H1 (cell line): ENCODE results near the gene PPP1R12B. TPM values are rescaled to one million over a fixed set of nuclear protein-coding genes. Genes with fewer than 3 reads are reported as not detected.
A peak's percentile ranks its signal among the peaks of the same experiment; 100 is the strongest.
"Not testable (repeated sequence)": the region's sequence is repeated elsewhere in the genome, so short reads cannot be mapped to it uniquely, and the experiment has no call there.

Experiments used
- CTCF ChIA-PET: fragments of 300-600 bp; sonication (Branson Sonifier 250); formaldehyde crosslinking; loops from one replicate; lab custom pipeline; 2021; ENCODE audit not compliant: partially characterized antibody; lab: Charles Lee
- POLR2A ChIA-PET: fragments of 300-600 bp; sonication (Branson Sonifier 250); formaldehyde crosslinking; loops from one replicate; lab custom pipeline; 2021; ENCODE audit warnings: inconsistent platforms; ENCODE audit not compliant: partially characterized antibody; lab: Charles Lee
- DNase-seq, 2 experiments: peaks; one replicate each; pipeline versions ENCODE4 v3.0.0 to v3.0.0-alpha.2; 2010 to 2022; ENCODE audit warnings: low spot score in 2 of 2, low read depth in 1 of 2, mixed read lengths in 1 of 2
- FAIRE-seq: peaks from 2 replicates; lab custom pipeline; 2011; peaks lifted over from hg19 to GRCh38; lab: Jason Lieb, UNC
- H2AFZ ChIP-seq: 2 replicates; pipeline ENCODE4 v1.8.1; 2012; ENCODE audit warnings: low read length, inconsistent platforms
- H2AK5ac ChIP-seq: 2 replicates; pipeline ENCODE4 v1.6.1; 2013; ENCODE audit warnings: low read depth, low read length
- H2BK120ac ChIP-seq: replicated peaks from 2 replicates; pipeline ENCODE3; 2013; ENCODE audit warnings: low read depth, low read length, inconsistent platforms
- H2BK12ac ChIP-seq: 2 replicates; pipeline ENCODE4 v1.6.1; 2013; ENCODE audit warnings: low read depth, low read length
- H2BK15ac ChIP-seq: 2 replicates; pipeline ENCODE4 v1.6.1; 2013; ENCODE audit warnings: low read length
- H2BK20ac ChIP-seq: 2 replicates; pipeline ENCODE4 v1.6.1; 2013; ENCODE audit warnings: low read length
- H2BK5ac ChIP-seq: 2 replicates; pipeline ENCODE4 v1.6.1; 2013; ENCODE audit warnings: low read depth, low read length
- H3K14ac ChIP-seq: 2 replicates; pipeline ENCODE4 v1.6.1; 2013; ENCODE audit warnings: inconsistent platforms; ENCODE audit not compliant: insufficient read length
- H3K18ac ChIP-seq: 2 replicates; pipeline ENCODE4 v1.6.1; 2013; ENCODE audit warnings: low read length; ENCODE audit errors: extremely low read depth
- H3K23ac ChIP-seq: 2 replicates; pipeline ENCODE4 v1.6.1; 2013; ENCODE audit warnings: inconsistent platforms; ENCODE audit not compliant: insufficient read length
- H3K23me2 ChIP-seq: 2 replicates; pipeline ENCODE4 v1.6.1; 2013; ENCODE audit warnings: low read depth, low read length
- H3K27ac ChIP-seq: 2 replicates; pipeline ENCODE4 v1.6.1; 2011; ENCODE audit warnings: low read depth, low read length, inconsistent platforms
- H3K27me3 ChIP-seq, 4 experiments: replicated peaks in 1 of 4; 1 replicate in 1 of 4; 2 replicates in 3 of 4; pipeline versions ENCODE4 v1.6.1 to v1.8.1; 2011 to 2013; ENCODE audit warnings: low read length in 3 of 4, mild to moderate bottlenecking in 3 of 4, inconsistent platforms in 2 of 4, mixed read lengths in 2 of 4, moderate library complexity in 1 of 4; ENCODE audit not compliant: control insufficient read depth in 3 of 4, insufficient read depth in 3 of 4; ENCODE audit errors: extremely low read depth in 1 of 4
- H3K36me3 ChIP-seq, 4 experiments: 2 replicates each; pipeline versions ENCODE4 v1.6.1 to v1.8.1; 2011 to 2013; ENCODE audit warnings: mild to moderate bottlenecking in 4 of 4, low read length in 3 of 4, moderate library complexity in 2 of 4, control low read depth in 1 of 4, inconsistent platforms in 1 of 4; ENCODE audit not compliant: insufficient read depth in 4 of 4, control insufficient read depth in 2 of 4
- H3K4ac ChIP-seq: replicated peaks from 2 replicates; pipeline ENCODE3; 2013; ENCODE audit warnings: low read length, low read depth, mixed read lengths, inconsistent platforms; ENCODE audit not compliant: insufficient read length
- H3K4me1 ChIP-seq, 4 experiments: replicated peaks in 1 of 4; 1 replicate in 1 of 4; 2 replicates in 3 of 4; pipeline versions ENCODE4 v1.6.1 to v1.8.1; 2011 to 2013; ENCODE audit warnings: low read length in 3 of 4, inconsistent platforms in 2 of 4, mixed read lengths in 1 of 4; ENCODE audit not compliant: insufficient read depth in 4 of 4, control insufficient read depth in 3 of 4
- H3K4me2 ChIP-seq, 2 experiments: 2 replicates each; pipeline versions ENCODE4 v1.6.1 to v1.8.1; 2011 to 2013; ENCODE audit warnings: low read depth in 2 of 2, low read length in 2 of 2, control low read depth in 1 of 2, inconsistent platforms in 1 of 2, mild to moderate bottlenecking in 1 of 2; ENCODE audit not compliant: insufficient read depth in 1 of 2
- H3K4me3 ChIP-seq, 4 experiments: fragments of 200-600, 300-600 bp in 1 of 4; sonication (generic), shearing (Covaris generic), sonication (Bioruptor Twin) in 1 of 4; 2 replicates each; pipeline versions ENCODE4 v1.5.1 to v1.8.1; 2011 to 2016; ENCODE audit warnings: low read length in 4 of 4, low read depth in 3 of 4, control low read depth in 2 of 4, inconsistent platforms in 2 of 4, mild to moderate bottlenecking in 2 of 4, mixed read lengths in 1 of 4, moderate library complexity in 1 of 4; ENCODE audit not compliant: insufficient read depth in 2 of 4; ENCODE audit errors: extremely low read depth in 1 of 4
- H3K56ac ChIP-seq: replicated peaks from 2 replicates; pipeline ENCODE3; 2013; ENCODE audit warnings: low read depth, mild to moderate bottlenecking, mixed read lengths, low read length, inconsistent platforms; ENCODE audit not compliant: insufficient read length
- H3K79me1 ChIP-seq: 2 replicates; pipeline ENCODE4 v1.6.1; 2013; ENCODE audit warnings: low read depth, low read length, control low read depth
- H3K79me2 ChIP-seq, 2 experiments: 2 replicates each; pipeline versions ENCODE4 v1.6.1 to v1.8.1; 2012 to 2013; ENCODE audit warnings: low read length in 2 of 2, mild to moderate bottlenecking in 2 of 2, inconsistent platforms in 1 of 2; ENCODE audit not compliant: insufficient read depth in 2 of 2, control insufficient read depth in 1 of 2
- H3K9ac ChIP-seq, 4 experiments: replicated peaks in 1 of 4; 1 replicate in 1 of 4; 2 replicates in 3 of 4; pipeline versions ENCODE4 v1.6.1 to v1.8.1; 2011 to 2013; ENCODE audit warnings: low read depth in 3 of 4, low read length in 3 of 4, control low read depth in 2 of 4, mild to moderate bottlenecking in 2 of 4, moderate library complexity in 2 of 4, inconsistent platforms in 1 of 4; ENCODE audit errors: extremely low read depth in 1 of 4
- H3K9me3 ChIP-seq, 2 experiments: 2 replicates each; pipeline versions ENCODE4 v1.6.1 to v1.8.1; 2012 to 2013; ENCODE audit warnings: mild to moderate bottlenecking in 2 of 2, moderate library complexity in 2 of 2, control low read depth in 1 of 2, inconsistent platforms in 1 of 2, low read depth in 1 of 2, low read length in 1 of 2, mixed read lengths in 1 of 2; ENCODE audit not compliant: insufficient read depth in 2 of 2
- H4K20me1 ChIP-seq, 2 experiments: replicated peaks in 1 of 2; 2 replicates each; pipeline versions ENCODE3 to v1.8.1; 2011 to 2013; ENCODE audit warnings: inconsistent platforms in 2 of 2, low read length in 2 of 2, mild to moderate bottlenecking in 1 of 2; ENCODE audit not compliant: insufficient read depth in 2 of 2, control insufficient read depth in 1 of 2
- H4K5ac ChIP-seq: 2 replicates; pipeline ENCODE4 v1.6.1; 2013; ENCODE audit warnings: low read length, low read depth, mixed read lengths, inconsistent platforms; ENCODE audit not compliant: insufficient read length
- H4K8ac ChIP-seq: 2 replicates; pipeline ENCODE4 v1.8.0; 2013; ENCODE audit warnings: mild to moderate bottlenecking, moderate library complexity, low read length, inconsistent platforms; ENCODE audit not compliant: insufficient read depth; ENCODE audit errors: extremely low read depth
- H4K91ac ChIP-seq: replicated peaks from 2 replicates; pipeline ENCODE3; 2013; ENCODE audit warnings: low read length, mixed read lengths, inconsistent platforms; ENCODE audit not compliant: insufficient read length
- WGBS, 2 experiments: shearing (Covaris generic) in 1 of 2; methylation state at CpG; one replicate each; pipeline versions ENCODE4 v1.1.6 to v1.1.7; 2013 to 2015; ENCODE audit warnings: low lambda C conversion rate in 2 of 2, mixed read lengths in 2 of 2, inconsistent platforms in 1 of 2, low coverage in 1 of 2, missing lambda C conversion rate in 1 of 2; ENCODE audit not compliant: insufficient replicate concordance in 2 of 2, insufficient coverage in 1 of 2, insufficient read length in 1 of 2; ENCODE audit errors: extremely low coverage in 1 of 2, missing lambda C conversion rate in 1 of 2; 5-methylcytosine and 5-hydroxymethylcytosine counted together
- polyA plus RNA-seq, 7 experiments: library from polyadenylated mRNA; depleted of rRNA in 3 of 7; stranded (reverse) in 5 of 7; unstranded in 2 of 7; fragments of >200 nt in 5 of 7; fragments of 200-250 nt in 2 of 7; gene quantifications; 1 replicate in 5 of 7; 2 replicates in 1 of 7; 4 replicates in 1 of 7; pipeline versions ENCODE4 v1.2.1 to v1.2.3, GENCODE V29; 2011 to 2013; ENCODE audit warnings: missing spikeins in 2 of 7, mixed read lengths in 2 of 7
- total RNA-seq: library from RNA; stranded (reverse); fragmentation: NEBNext Ultra II Directional; extraction: Animal tissue kit (Norgen Biotek cat#: 25700); gene quantifications from 2 replicates; pipeline ENCODE4 v1.2.1, GENCODE V29; 2021

The PPP1R12B gene
- total and polyA plus RNA-seq, 2 of the 8 experiments (the other 6 are each of a cell fraction or from before 2014, with no cell fraction given), result 7.9 to 18.7 TPM

GRCh38 chr1:202623476-202623875 lies 275.0 kb downstream of the PPP1R12B start:
- H2AFZ ChIP-seq, H3K4me2 ChIP-seq, H2BK15ac ChIP-seq, H2BK120ac ChIP-seq, H3K23ac ChIP-seq, H3K4ac ChIP-seq, H3K56ac ChIP-seq, H4K5ac ChIP-seq, H3K9me3 ChIP-seq, H2BK5ac ChIP-seq, H3K79me1 ChIP-seq, H3K27ac ChIP-seq, H3K36me3 ChIP-seq, H2BK12ac ChIP-seq, H4K91ac ChIP-seq, H2AK5ac ChIP-seq, POLR2A ChIA-PET, H3K79me2 ChIP-seq, H3K4me3 ChIP-seq, H3K14ac ChIP-seq, FAIRE-seq, H4K20me1 ChIP-seq, DNase-seq, H3K9ac ChIP-seq, H3K18ac ChIP-seq, H3K27me3 ChIP-seq: not testable (repeated sequence)
- 79% methylated on average over 9 of the region's 12 CpGs; no CpG with 5 or more reads in 1 of the 2 experiments for WGBS, 2 experiments
- Histone ChIP-seq H4K8ac (peak overlapping the region; percentile 65; the same call in 1 of the 2 replicates), H3K4me1 (peaks cover 3 to 18% (median 10%) of the 10 kb centered on the region in 4 experiments), H2BK20ac (0 out of 2 replicates have a peak overlapping the region, but pooled peaks have one; percentile 86), H3K23me2 (peaks cover 11% of the 10 kb centered on the region; the same call in 1 of the 2 replicates)
- CTCF ChIA-PET, result interaction anchor here (0.8 to 2.1 kb wide), 8 partner anchors 9 to 438 kb away, joined by 3 to 7 read pairs (median 3); partner anchors contain the start of gene SYT2
